ENCODE measurements around the gene CNKSR1.

The CNKSR1 gene

GRCh38 chr1:26160527-26161414 lies 16.5 kb upstream of the CNKSR1 start:
- no peak for DNase-seq

GRCh38 chr1:26161415-26162219 lies 15.7 kb upstream of the CNKSR1 start:
- peak; percentile 11 to 73 for DNase-seq

GRCh38 chr1:26162220-26162709 lies 15.0 kb upstream of the CNKSR1 start:
- DNase-seq = no peak

GRCh38 chr1:26163684-26164035 lies 13.6 kb upstream of the CNKSR1 start:
- DNase-seq = no peak

- DNase-seq = peak in 1 of 2 experiments; percentile 59
Measured at GRCh38 chr1:26164036-26164860, 13.0 kb upstream of the CNKSR1 start.

- no peak for DNase-seq
Measured at GRCh38 chr1:26164861-26165842, 12.1 kb upstream of the CNKSR1 start.

GRCh38 chr1:26166719-26167281 lies 10.5 kb upstream of the CNKSR1 start:
- DNase-seq = no peak

- DNase-seq = no peak
Measured at GRCh38 chr1:26168410-26169197, 8.7 kb upstream of the CNKSR1 start, which contains the start of gene C1orf232. C1orf232 (minus strand) TSS chr1:26168963; CDS start chr1:26168499, 464 bp downstream.

GRCh38 chr1:26169198-26169554 lies 8.1 kb upstream of the CNKSR1 start:
- DNase-seq = no peak

- DNase-seq = peak; percentile 29 to 94
Measured at GRCh38 chr1:26169669-26170471, 7.4 kb upstream of the CNKSR1 start, which contains the start of gene ZNF593. ZNF593 (plus strand) TSS chr1:26169908; CDS start chr1:26169984, 76 bp downstream.

- DNase-seq = no peak
Measured at GRCh38 chr1:26170472-26170821, 6.8 kb upstream of the CNKSR1 start.

- DNase-seq = no peak
Measured at GRCh38 chr1:26171084-26172072, 5.9 kb upstream of the CNKSR1 start, which contains the start of gene ZNF593OS. ZNF593OS (minus strand) TSS chr1:26171832; CDS start chr1:26171661, 171 bp downstream.

GRCh38 chr1:26175346-26175745 lies 1.9 kb upstream of the CNKSR1 start:
- no peak for DNase-seq

GRCh38 chr1:26180010-26180506 lies 2.8 kb downstream of the CNKSR1 start:
- no peak for DNase-seq

- DNase-seq = no peak
Measured at GRCh38 chr1:26181586-26182382, 4.5 kb downstream of the CNKSR1 start.

GRCh38 chr1:26182383-26182696 lies 5.0 kb downstream of the CNKSR1 start:
- DNase-seq = no peak

GRCh38 chr1:26184086-26184485 lies 6.8 kb downstream of the CNKSR1 start:
- DNase-seq = no peak
